Fibroblast of lung (primary cell): ENCODE data around the gene C20orf96.

Source experiments
- CTCF ChIP-seq, 2 donors: IDR thresholded peaks in 1 of 2; conservative IDR thresholded peaks in 1 of 2; 1 replicate in 1 of 2; 2 replicates in 1 of 2; pipeline ENCODE4 v1.5.1; 2011 to 2012; ENCODE audit warnings: low read length in 2 of 2, control low read depth in 1 of 2, inconsistent platforms in 1 of 2, low read depth in 1 of 2, mild to moderate bottlenecking in 1 of 2
- EZH2 ChIP-seq: IDR thresholded peaks from 2 replicates; pipeline ENCODE4 v1.5.1; 2012; ENCODE audit warnings: low read length, control low read depth, mild to moderate bottlenecking; ENCODE audit errors: missing control alignments

GRCh38 chr20:316316-317068 is 25.9 kb upstream of the C20orf96 start:
- no peak for TF ChIP-seq CTCF (conservative IDR thresholded peaks at IDR 0.05 in 1 of 2, IDR thresholded peaks at IDR 0.05 in 1 of 2; ENCODE audit: low read depth in 1 of 2, low read length in 2 of 2)
- TF ChIP-seq EZH2, result no peak
